ENCODE results near the gene TMEM174.

DNA sequence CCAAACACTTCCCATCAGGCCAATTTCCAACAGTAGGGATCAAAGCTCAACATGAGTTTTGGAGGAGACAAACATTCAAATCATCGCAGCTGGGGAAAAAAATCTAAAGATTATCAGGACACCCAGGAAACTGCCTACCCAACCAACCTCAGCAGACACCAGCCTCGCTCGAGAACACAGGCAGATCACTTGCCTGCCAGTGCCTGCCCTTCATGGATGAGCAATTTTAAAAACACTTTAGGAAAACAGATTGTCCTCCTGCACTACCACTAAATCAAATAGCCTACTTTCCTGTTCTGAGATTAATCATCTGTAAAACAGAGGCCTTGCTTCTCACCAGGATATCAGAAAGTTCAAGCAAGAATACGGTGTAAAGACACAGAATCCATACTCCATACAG lies 14.7 kb upstream of the TMEM174 start:
- TF ChIP-seq YY1 (IDR thresholded peaks at IDR 0.05; ENCODE audit: insufficient read depth, insufficient read length) (no peak), SUZ12 (IDR thresholded peaks at IDR 0.05; ENCODE audit: extremely low read depth, insufficient read depth, insufficient read length) (no peak)
